GM11168 (cell line): Measurements from ENCODE around the gene SOD3.

Experiments
- in situ Hi-C: fragments of 300-500 bp; cut with MboI; formaldehyde crosslinking; loops from one replicate; pipeline ENCODE4 v1.12.0; 2022; ENCODE audit warnings: low sequenced_read_pairs; ENCODE audit not compliant: unreplicated experiment

The SOD3 gene

GRCh38 chr4:24800325-24800895 lies 5.0 kb downstream of the SOD3 start:
- in situ Hi-C loops: no loop called here

- in situ Hi-C loops: no loop called here
These were observed 5.9 kb downstream of the SOD3 start for GRCh38 chr4:24801136-24801855.

GRCh38 chr4:24802648-24803047 lies 7.3 kb downstream of the SOD3 start:
- in situ Hi-C loops: no loop called here

GRCh38 chr4:24805067-24805466 lies 9.7 kb downstream of the SOD3 start:
- in situ Hi-C loops: no loop called here

GRCh38 chr4:24805566-24805965 lies 10.2 kb downstream of the SOD3 start:
- in situ Hi-C loops: no loop called here

GRCh38 chr4:24806206-24806990 lies 11.0 kb downstream of the SOD3 start:
- in situ Hi-C loops: no loop called here

- in situ Hi-C loops: no loop called here
These were observed 12.2 kb downstream of the SOD3 start for GRCh38 chr4:24807611-24808010.

- in situ Hi-C loops: no loop called here
These were observed 12.9 kb downstream of the SOD3 start for GRCh38 chr4:24808261-24808660.

- in situ Hi-C loops: no loop called here
These were observed 13.6 kb downstream of the SOD3 start for GRCh38 chr4:24808955-24809354.

GRCh38 chr4:24809376-24809775 lies 14.0 kb downstream of the SOD3 start:
- in situ Hi-C loops: no loop called here

GRCh38 chr4:24809815-24810405 lies 14.5 kb downstream of the SOD3 start:
- in situ Hi-C loops: no loop called here

GRCh38 chr4:24810871-24811631 lies 15.7 kb downstream of the SOD3 start:
- in situ Hi-C loops: no loop called here

GRCh38 chr4:24813732-24814131 lies 18.4 kb downstream of the SOD3 start:
- in situ Hi-C loops: no loop called here

- in situ Hi-C loops: no loop called here
These were observed 21.4 kb downstream of the SOD3 start for GRCh38 chr4:24816797-24817196.

- in situ Hi-C loops: no loop called here
These were observed 25.2 kb downstream of the SOD3 start for GRCh38 chr4:24820541-24820940.

- in situ Hi-C loops: no loop called here
These were observed 29.3 kb downstream of the SOD3 start for GRCh38 chr4:24824720-24825119.

GRCh38 chr4:24831637-24832036 lies 36.3 kb downstream of the SOD3 start:
- in situ Hi-C loops: no loop called here

GRCh38 chr4:24835696-24836095 lies 40.3 kb downstream of the SOD3 start:
- in situ Hi-C loops: no loop called here

- in situ Hi-C loops: no loop called here
These were observed 41.4 kb downstream of the SOD3 start for GRCh38 chr4:24836661-24837242.

GRCh38 chr4:24837336-24837735 lies 42.0 kb downstream of the SOD3 start:
- in situ Hi-C loops: no loop called here
